Endothelial cell of umbilical vein (primary cell): ENCODE results near the gene RFC3.

ENCODE experiments used
- EZH2 ChIP-seq: IDR thresholded peaks from 2 replicates; pipeline ENCODE4 v1.6.1; 2012; ENCODE audit warnings: borderline replicate concordance, low read depth, mild to moderate bottlenecking, moderate library complexity, low read length, inconsistent platforms; ENCODE audit not compliant: severe bottlenecking
- FOS ChIP-seq: IDR thresholded peaks from 2 replicates; pipeline ENCODE4 v1.6.1; 2011; ENCODE audit warnings: mild to moderate bottlenecking, low read length, moderate library complexity, borderline replicate concordance; ENCODE audit not compliant: insufficient read depth
- JUN ChIP-seq: IDR thresholded peaks from 2 replicates; pipeline ENCODE4 v1.6.1; 2011; ENCODE audit warnings: borderline replicate concordance, low read depth; ENCODE audit not compliant: insufficient read length, insufficient read depth
- MYC ChIP-seq: IDR thresholded peaks from one replicate; pipeline ENCODE4 v1.6.1; 2011; ENCODE audit warnings: mild to moderate bottlenecking, low read depth, low read length
- POLR2A ChIP-seq: IDR thresholded peaks from 2 replicates; pipeline ENCODE4 v1.6.1; 2012; ENCODE audit warnings: low read depth, mild to moderate bottlenecking, control low read depth, low read length
- POLR2AphosphoS5 ChIP-seq: IDR thresholded peaks from 2 replicates; pipeline ENCODE4 v1.6.1; 2012; ENCODE audit warnings: low read depth, mild to moderate bottlenecking, control low read depth, low read length, moderate library complexity; ENCODE audit not compliant: insufficient read depth
- TF ChIP-seq, protein P1 (sequence below), 2 donors: IDR thresholded peaks; 1 replicate in 1 of 2; 2 replicates in 1 of 2; pipeline ENCODE4 v1.5.1; 2011; ENCODE audit warnings: low read length in 2 of 2, mild to moderate bottlenecking in 2 of 2, moderate library complexity in 2 of 2, control low read depth in 1 of 2, inconsistent platforms in 1 of 2, low read depth in 1 of 2; ENCODE audit not compliant: insufficient read depth in 1 of 2; ENCODE audit errors: extremely low read depth in 1 of 2
- TF ChIP-seq, protein P2 (sequence below): IDR thresholded peaks from 2 replicates; pipeline ENCODE4 v1.6.1; 2011; ENCODE audit not compliant: insufficient read depth, insufficient read length

DNA sequence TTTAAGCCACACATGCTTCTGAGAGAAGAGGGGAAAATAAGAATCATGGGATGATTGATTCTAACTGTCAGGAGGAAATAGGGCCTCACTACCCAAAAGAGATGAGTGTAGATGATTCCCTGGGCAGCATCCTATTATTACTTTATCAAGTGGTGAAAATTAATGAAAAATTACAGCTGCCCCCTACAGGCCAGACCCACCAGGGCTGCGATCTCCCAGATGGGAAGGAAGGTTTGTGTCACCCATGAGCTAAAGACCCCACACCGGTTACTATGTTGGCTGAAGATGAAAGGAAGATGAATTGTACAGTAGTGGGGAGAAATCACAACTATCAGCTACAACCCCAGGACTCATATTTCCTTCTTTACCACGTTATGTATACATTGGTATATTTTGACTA is 49.5 kb downstream of the RFC3 start:
- TF ChIP-seq, protein P1, sequence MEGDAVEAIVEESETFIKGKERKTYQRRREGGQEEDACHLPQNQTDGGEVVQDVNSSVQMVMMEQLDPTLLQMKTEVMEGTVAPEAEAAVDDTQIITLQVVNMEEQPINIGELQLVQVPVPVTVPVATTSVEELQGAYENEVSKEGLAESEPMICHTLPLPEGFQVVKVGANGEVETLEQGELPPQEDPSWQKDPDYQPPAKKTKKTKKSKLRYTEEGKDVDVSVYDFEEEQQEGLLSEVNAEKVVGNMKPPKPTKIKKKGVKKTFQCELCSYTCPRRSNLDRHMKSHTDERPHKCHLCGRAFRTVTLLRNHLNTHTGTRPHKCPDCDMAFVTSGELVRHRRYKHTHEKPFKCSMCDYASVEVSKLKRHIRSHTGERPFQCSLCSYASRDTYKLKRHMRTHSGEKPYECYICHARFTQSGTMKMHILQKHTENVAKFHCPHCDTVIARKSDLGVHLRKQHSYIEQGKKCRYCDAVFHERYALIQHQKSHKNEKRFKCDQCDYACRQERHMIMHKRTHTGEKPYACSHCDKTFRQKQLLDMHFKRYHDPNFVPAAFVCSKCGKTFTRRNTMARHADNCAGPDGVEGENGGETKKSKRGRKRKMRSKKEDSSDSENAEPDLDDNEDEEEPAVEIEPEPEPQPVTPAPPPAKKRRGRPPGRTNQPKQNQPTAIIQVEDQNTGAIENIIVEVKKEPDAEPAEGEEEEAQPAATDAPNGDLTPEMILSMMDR (IDR thresholded peaks at IDR 0.05; ENCODE audit: extremely low read depth in 1 of 2, insufficient read depth in 1 of 2, low read depth in 1 of 2, low read length in 2 of 2), result peak; percentile 7 to 33
- TF ChIP-seq JUN, result no peak
- TF ChIP-seq EZH2, result no peak
- no peak for TF ChIP-seq POLR2A
- TF ChIP-seq, protein P2, sequence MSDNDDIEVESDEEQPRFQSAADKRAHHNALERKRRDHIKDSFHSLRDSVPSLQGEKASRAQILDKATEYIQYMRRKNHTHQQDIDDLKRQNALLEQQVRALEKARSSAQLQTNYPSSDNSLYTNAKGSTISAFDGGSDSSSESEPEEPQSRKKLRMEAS, result no peak
- TF ChIP-seq POLR2AphosphoS5, result no peak
- TF ChIP-seq MYC, result no peak
- TF ChIP-seq FOS, result no peak
